ENCODE data around the gene PROM1. TPM values are rescaled to one million over a fixed set of nuclear protein-coding genes. Genes with fewer than 3 reads are reported as not detected.

The PROM1 gene
- total RNA-seq, 1 donor, result 0.31 TPM

DNA sequence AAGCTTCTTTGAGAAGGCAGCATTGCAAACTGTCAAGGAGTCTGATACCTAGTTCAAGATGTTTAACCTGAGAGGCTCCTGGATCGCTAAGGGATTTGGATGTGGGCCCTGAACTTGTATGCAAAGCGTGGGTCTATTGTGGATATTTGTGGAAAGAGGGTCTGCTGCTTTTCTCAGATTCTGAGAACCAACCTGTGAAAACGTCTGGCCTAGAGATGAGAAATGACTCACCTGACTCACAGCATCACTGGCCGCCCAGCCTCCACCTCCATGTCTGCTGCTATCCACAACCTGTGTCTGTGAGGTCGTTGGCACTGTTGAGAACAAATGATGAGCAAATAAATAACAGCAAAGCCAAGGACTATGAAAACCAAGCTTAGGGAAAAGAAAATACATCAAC is 33.3 kb upstream of the PROM1 start:
- H3K9me3 ChIP-seq (ENCODE audit: low read depth, low read length), result no peaks in the 10 kb centered on the region
- H3K27me3 ChIP-seq (ENCODE audit: insufficient read depth, low read length), result no peaks in the 10 kb centered on the region
- no peak overlapping the region for H3K4me3 ChIP-seq (ENCODE audit: low read length)
- peaks cover 4% of the 10 kb centered on the region for H3K4me1 ChIP-seq (ENCODE audit: insufficient read depth, low read length)

GRCh38 chr4:16116493-16116990 is 32.7 kb upstream of the PROM1 start:
- Histone ChIP-seq H3K27me3 (ENCODE audit: insufficient read depth, low read length) (no peaks in the 10 kb centered on the region), H3K4me3 (ENCODE audit: low read length) (no peak overlapping the region), H3K4me1 (ENCODE audit: insufficient read depth, low read length) (no peaks in the 10 kb centered on the region), H3K9me3 (ENCODE audit: low read depth, low read length) (no peaks in the 10 kb centered on the region)

DNA sequence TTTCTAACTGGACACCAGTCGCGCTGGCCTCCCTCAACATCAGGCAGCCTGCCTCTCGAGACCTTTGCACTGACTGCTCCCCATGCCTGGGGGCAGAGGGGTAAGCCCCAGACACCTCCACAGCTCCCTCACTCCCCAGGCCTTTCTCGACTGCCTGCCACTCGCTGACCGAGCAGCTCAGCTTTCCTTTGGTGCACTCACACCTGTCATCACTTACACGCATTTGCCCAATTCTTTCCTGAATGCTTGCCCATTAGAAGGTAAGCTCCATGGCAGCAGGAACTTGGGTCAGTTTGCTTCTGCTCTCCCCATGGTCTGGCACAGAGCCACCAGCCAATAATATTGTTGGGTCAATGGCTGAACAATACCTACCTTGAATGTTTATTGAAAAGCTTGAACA is 32.2 kb upstream of the PROM1 start:
- no peaks in the 10 kb centered on the region for H3K9me3 ChIP-seq (ENCODE audit: low read depth, low read length)
- no peaks in the 10 kb centered on the region for H3K4me1 ChIP-seq (ENCODE audit: insufficient read depth, low read length)
- H3K27me3 ChIP-seq (ENCODE audit: insufficient read depth, low read length), result no peaks in the 10 kb centered on the region
- no peak overlapping the region for H3K4me3 ChIP-seq (ENCODE audit: low read length)

DNA sequence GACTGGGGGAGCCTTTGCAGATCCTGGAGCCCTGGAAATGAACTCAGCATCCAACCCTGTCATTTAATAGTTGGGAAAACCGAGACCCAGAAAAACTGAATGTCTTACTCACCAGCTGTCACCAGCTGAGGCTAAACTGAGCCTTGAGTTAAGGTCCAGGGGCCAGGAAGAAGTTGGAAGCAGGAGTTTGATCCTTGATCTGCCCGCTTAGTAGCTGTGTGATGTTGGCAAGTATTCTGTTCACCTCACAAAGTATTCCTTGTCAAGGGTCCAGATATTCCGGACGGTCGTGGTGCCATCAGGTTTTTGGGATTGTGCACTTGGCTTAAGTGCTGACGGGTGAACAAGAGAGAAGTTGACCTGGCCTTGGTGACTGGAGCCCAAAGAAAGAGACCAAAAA is 30.7 kb upstream of the PROM1 start:
- Histone ChIP-seq H3K27me3 (ENCODE audit: insufficient read depth, low read length) (no peaks in the 10 kb centered on the region), H3K9me3 (ENCODE audit: low read depth, low read length) (no peaks in the 10 kb centered on the region), H3K4me1 (ENCODE audit: insufficient read depth, low read length) (no peaks in the 10 kb centered on the region), H3K4me3 (ENCODE audit: low read length) (no peak overlapping the region)

GRCh38 chr4:16113741-16114140 is 29.9 kb upstream of the PROM1 start:
- Histone ChIP-seq H3K9me3 (ENCODE audit: low read depth, low read length) (no peaks in the 10 kb centered on the region), H3K4me1 (ENCODE audit: insufficient read depth, low read length) (no peaks in the 10 kb centered on the region), H3K4me3 (ENCODE audit: low read length) (no peak overlapping the region), H3K27me3 (ENCODE audit: insufficient read depth, low read length) (no peaks in the 10 kb centered on the region)

- Histone ChIP-seq H3K27me3 (ENCODE audit: insufficient read depth, low read length) (no peaks in the 10 kb centered on the region), H3K4me3 (ENCODE audit: low read length) (no peak overlapping the region), H3K4me1 (ENCODE audit: insufficient read depth, low read length) (no peaks in the 10 kb centered on the region), H3K9me3 (ENCODE audit: low read depth, low read length) (no peaks in the 10 kb centered on the region)
Observed at GRCh38 chr4:16111533-16111932, 27.7 kb upstream of the PROM1 start.

DNA sequence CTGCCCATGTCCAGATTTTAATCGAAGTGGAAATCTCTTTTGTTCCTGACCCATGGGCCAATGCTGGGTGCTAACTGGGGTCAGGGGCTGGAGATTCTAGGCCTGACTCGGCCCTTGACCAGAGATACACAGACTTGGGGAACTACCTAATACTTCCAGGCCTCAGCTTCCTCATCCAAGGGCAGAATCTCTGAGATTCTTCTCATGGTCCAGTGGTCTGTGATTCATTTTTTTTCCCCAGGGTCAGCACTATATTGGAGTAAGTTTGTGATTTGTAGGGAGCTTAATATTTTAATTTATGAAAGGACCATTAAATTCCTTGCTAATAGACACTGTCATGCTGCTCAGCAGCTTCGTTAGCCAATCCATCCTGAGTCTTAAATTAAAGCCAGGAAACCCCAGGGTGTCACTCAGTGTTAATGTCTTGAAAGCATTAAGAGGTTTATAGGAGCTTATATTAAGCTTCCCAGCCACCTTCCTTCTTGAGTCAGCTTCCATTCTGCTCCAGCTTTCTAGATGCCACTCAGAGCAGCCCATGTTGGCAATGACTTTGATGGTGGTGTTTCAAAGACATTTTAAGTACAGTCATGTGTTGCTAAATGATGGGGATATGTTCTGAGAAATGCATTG is 27.0 kb upstream of the PROM1 start:
- Histone ChIP-seq H3K4me3 (ENCODE audit: low read length) (no peak overlapping the region), H3K9me3 (ENCODE audit: low read depth, low read length) (no peaks in the 10 kb centered on the region), H3K4me1 (ENCODE audit: insufficient read depth, low read length) (no peaks in the 10 kb centered on the region), H3K27me3 (ENCODE audit: insufficient read depth, low read length) (no peaks in the 10 kb centered on the region)

GRCh38 chr4:16110199-16110598 is 26.4 kb upstream of the PROM1 start:
- Histone ChIP-seq H3K27me3 (ENCODE audit: insufficient read depth, low read length) (no peaks in the 10 kb centered on the region), H3K4me3 (ENCODE audit: low read length) (no peak overlapping the region), H3K9me3 (ENCODE audit: low read depth, low read length) (no peaks in the 10 kb centered on the region)

DNA sequence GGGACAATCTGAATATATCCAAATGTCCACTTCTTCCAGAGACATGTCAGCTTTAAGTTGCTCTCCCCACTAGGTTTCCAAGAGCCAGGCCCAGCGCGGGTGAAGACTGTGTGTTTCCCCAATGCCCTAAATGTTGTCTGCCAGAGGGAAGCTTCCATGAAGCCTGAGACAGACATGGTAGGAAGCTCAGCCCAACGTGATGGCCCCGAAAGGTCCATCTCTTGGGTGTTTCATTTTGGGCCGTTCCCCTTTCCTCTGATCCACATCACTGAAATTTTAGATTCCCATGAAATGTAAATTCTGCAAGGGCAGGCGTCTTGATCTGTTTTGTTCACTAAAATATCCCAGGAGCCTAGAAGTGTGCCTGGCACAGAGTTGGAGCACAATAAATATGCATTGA is 25.4 kb upstream of the PROM1 start:
- Histone ChIP-seq H3K9me3 (ENCODE audit: low read depth, low read length) (no peaks in the 10 kb centered on the region), H3K4me1 (ENCODE audit: insufficient read depth, low read length) (no peaks in the 10 kb centered on the region), H3K27me3 (ENCODE audit: insufficient read depth, low read length) (no peaks in the 10 kb centered on the region), H3K4me3 (ENCODE audit: low read length) (no peak overlapping the region)

More at GRCh38 chr4:16110199-16110598, 26.4 kb upstream of the PROM1 start:
- no peaks in the 10 kb centered on the region for H3K4me1 ChIP-seq (ENCODE audit: insufficient read depth, low read length)

GRCh38 chr4:16106956-16107355 is 23.1 kb upstream of the PROM1 start:
- Histone ChIP-seq H3K27me3 (ENCODE audit: insufficient read depth, low read length) (no peaks in the 10 kb centered on the region), H3K4me1 (ENCODE audit: insufficient read depth, low read length) (no peaks in the 10 kb centered on the region), H3K9me3 (ENCODE audit: low read depth, low read length) (no peaks in the 10 kb centered on the region), H3K4me3 (ENCODE audit: low read length) (no peak overlapping the region)

- H3K27me3 ChIP-seq (ENCODE audit: insufficient read depth, low read length), result no peaks in the 10 kb centered on the region
- H3K9me3 ChIP-seq (ENCODE audit: low read depth, low read length), result no peaks in the 10 kb centered on the region
- H3K4me1 ChIP-seq (ENCODE audit: insufficient read depth, low read length), result no peaks in the 10 kb centered on the region
- no peak overlapping the region for H3K4me3 ChIP-seq (ENCODE audit: low read length)
Observed at GRCh38 chr4:16104520-16104919, 20.7 kb upstream of the PROM1 start.

DNA sequence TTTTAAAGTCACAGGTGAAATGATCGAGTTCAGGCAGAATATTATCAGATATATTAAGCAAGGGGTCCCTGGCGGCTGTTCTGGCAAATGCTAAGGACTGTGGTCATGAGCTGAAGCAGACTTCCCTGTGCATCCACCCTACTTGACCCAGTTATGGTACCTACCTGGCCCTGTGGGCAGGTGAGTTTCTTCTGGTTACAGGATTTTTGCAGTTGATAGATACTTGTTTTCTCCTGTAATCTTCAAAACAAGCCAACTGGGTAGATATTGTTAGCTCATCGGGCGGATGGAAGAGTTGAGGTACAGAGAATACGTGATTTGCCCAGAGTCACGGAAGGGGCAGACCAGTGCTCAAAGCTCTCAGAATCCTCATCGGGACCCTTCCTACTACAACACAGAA is 18.5 kb upstream of the PROM1 start:
- Histone ChIP-seq H3K4me1 (ENCODE audit: insufficient read depth, low read length) (no peaks in the 10 kb centered on the region), H3K4me3 (ENCODE audit: low read length) (no peak overlapping the region), H3K27me3 (ENCODE audit: insufficient read depth, low read length) (no peaks in the 10 kb centered on the region), H3K9me3 (ENCODE audit: low read depth, low read length) (no peaks in the 10 kb centered on the region)

GRCh38 chr4:16100833-16101232 is 17.0 kb upstream of the PROM1 start:
- no peaks in the 10 kb centered on the region for H3K9me3 ChIP-seq (ENCODE audit: low read depth, low read length)
- no peaks in the 10 kb centered on the region for H3K27me3 ChIP-seq (ENCODE audit: insufficient read depth, low read length)
- no peak overlapping the region for H3K4me3 ChIP-seq (ENCODE audit: low read length)
- no peaks in the 10 kb centered on the region for H3K4me1 ChIP-seq (ENCODE audit: insufficient read depth, low read length)

GRCh38 chr4:16092682-16093319 is 9.0 kb upstream of the PROM1 start:
- peaks cover 3% of the 10 kb centered on the region for H3K27me3 ChIP-seq (ENCODE audit: insufficient read depth, low read length)
- H3K4me1 ChIP-seq (ENCODE audit: insufficient read depth, low read length), result no peaks in the 10 kb centered on the region
- no peaks in the 10 kb centered on the region for H3K9me3 ChIP-seq (ENCODE audit: low read depth, low read length)
- no peak overlapping the region for H3K4me3 ChIP-seq (ENCODE audit: low read length)

GRCh38 chr4:16090096-16090705 is 6.4 kb upstream of the PROM1 start:
- no peaks in the 10 kb centered on the region for H3K9me3 ChIP-seq (ENCODE audit: low read depth, low read length)
- peaks cover 21% of the 10 kb centered on the region for H3K27me3 ChIP-seq (ENCODE audit: insufficient read depth, low read length)
- H3K4me3 ChIP-seq (ENCODE audit: low read length), result no peak overlapping the region
- no peaks in the 10 kb centered on the region for H3K4me1 ChIP-seq (ENCODE audit: insufficient read depth, low read length)

- Histone ChIP-seq H3K9me3 (ENCODE audit: low read depth, low read length) (no peaks in the 10 kb centered on the region), H3K4me3 (ENCODE audit: low read length) (no peak overlapping the region), H3K27me3 (ENCODE audit: insufficient read depth, low read length) (peaks cover 31% of the 10 kb centered on the region), H3K4me1 (ENCODE audit: insufficient read depth, low read length) (peaks cover under 1% of the 10 kb centered on the region)
Observed at GRCh38 chr4:16089156-16089555, 5.3 kb upstream of the PROM1 start.

Data from mononuclear cell (primary cell).